ENCODE measurements around the gene HYCC2. TPM values are rescaled to one million over a fixed set of nuclear protein-coding genes. Genes with fewer than 3 reads are reported as not detected.

HYCC2 gene
- total RNA-seq, 3 donors from 2014 or later: 16.4 to 38.7 (median 24.1) TPM

DNA sequence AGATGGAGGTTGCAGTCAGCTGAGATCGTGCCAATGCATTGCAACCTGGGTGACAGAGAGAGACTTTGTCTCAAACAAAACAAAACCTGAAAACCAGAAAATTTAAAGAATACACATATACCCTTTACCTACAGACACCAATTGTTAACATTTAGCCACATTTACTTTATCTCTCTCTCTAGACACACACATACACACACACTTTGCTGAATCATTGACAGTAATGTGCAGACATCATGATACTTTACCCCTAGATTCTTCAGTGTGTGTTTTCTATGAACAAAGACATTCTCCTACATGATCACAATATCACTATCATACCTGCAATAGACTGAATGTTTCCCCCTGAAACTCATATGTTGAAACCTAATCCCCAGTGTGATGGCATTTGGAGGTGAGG lies 34.3 kb upstream of the HYCC2 start:
- DNase-seq (ENCODE audit: low spot score in 2 of 2): no peak
- TF ChIP-seq, protein P1, sequence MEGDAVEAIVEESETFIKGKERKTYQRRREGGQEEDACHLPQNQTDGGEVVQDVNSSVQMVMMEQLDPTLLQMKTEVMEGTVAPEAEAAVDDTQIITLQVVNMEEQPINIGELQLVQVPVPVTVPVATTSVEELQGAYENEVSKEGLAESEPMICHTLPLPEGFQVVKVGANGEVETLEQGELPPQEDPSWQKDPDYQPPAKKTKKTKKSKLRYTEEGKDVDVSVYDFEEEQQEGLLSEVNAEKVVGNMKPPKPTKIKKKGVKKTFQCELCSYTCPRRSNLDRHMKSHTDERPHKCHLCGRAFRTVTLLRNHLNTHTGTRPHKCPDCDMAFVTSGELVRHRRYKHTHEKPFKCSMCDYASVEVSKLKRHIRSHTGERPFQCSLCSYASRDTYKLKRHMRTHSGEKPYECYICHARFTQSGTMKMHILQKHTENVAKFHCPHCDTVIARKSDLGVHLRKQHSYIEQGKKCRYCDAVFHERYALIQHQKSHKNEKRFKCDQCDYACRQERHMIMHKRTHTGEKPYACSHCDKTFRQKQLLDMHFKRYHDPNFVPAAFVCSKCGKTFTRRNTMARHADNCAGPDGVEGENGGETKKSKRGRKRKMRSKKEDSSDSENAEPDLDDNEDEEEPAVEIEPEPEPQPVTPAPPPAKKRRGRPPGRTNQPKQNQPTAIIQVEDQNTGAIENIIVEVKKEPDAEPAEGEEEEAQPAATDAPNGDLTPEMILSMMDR (IDR thresholded peaks at IDR 0.05): no peak
- TF ChIP-seq POLR2AphosphoS5 (IDR thresholded peaks at IDR 0.05): no peak
- TF ChIP-seq POLR2A (IDR thresholded peaks at IDR 0.05): no peak

DNA sequence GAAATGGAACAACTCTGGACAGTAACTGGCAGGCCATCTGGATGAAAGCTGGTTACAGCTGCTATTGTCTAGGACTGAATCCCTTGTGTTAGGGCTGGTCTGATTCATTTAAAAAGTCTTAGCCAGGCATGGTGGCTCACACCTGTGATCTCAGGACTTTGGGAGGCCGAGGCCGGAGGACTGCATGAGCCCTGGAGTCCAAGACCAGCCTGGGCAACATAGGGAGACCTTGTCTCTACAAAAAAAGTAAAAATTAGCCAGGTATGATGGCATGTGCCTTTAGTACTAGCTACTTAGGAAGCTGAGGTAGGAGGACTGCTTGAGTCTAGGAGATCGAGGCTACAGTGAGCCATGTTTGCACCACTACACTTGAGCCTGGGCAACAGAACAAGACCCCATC lies 29.0 kb upstream of the HYCC2 start:
- TF ChIP-seq POLR2A (IDR thresholded peaks at IDR 0.05) (no peak), POLR2AphosphoS5 (IDR thresholded peaks at IDR 0.05) (no peak)
- TF ChIP-seq, protein P1 (IDR thresholded peaks at IDR 0.05): no peak
- DNase-seq (ENCODE audit: low spot score in 2 of 2): no peak

More for the DNA sequence above, 34.3 kb upstream of the HYCC2 start:
- Histone ChIP-seq H3K36me3 (no peaks in the 10 kb centered on the region), H3K4me1 (no peaks in the 10 kb centered on the region), H3K27me3 (no peaks in the 10 kb centered on the region), H3K9me3 (no peaks in the 10 kb centered on the region), H3K4me3 (no peak overlapping the region), H3K27ac (no peak overlapping the region)
- intact Hi-C loops (cut with DNase I; ENCODE audit: low total_unique reads): no loop called here

DNA sequence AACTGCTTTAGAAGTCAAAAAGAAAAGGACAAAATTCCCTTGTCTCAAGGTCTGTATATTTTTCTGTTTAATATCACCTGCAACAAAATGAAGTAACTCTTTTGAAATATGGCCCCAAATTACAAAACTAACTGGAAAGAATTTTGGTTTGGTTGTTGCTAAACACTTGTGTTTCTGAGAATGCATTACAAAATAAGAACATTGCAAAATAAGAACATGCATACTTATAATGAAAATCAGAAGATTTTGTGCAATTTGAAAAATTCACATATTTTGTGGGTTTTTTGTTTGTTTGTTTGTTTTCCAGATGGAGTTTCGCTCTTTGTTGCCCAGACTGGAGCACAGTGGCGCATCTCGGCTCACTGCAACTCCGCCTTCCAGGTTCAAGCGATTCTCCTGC lies 22.1 kb upstream of the HYCC2 start:
- no peaks in the 10 kb centered on the region for H3K36me3 ChIP-seq
- H3K4me3 ChIP-seq: no peak overlapping the region
- H3K4me1 ChIP-seq: no peaks in the 10 kb centered on the region
- H3K27ac ChIP-seq: no peak overlapping the region
- H3K27me3 ChIP-seq: no peaks in the 10 kb centered on the region
- DNase-seq (ENCODE audit: low spot score in 2 of 2): no peak
- no peaks in the 10 kb centered on the region for H3K9me3 ChIP-seq
- intact Hi-C loops (cut with DNase I; ENCODE audit: low total_unique reads): no loop called here
- TF ChIP-seq, protein P1 (IDR thresholded peaks at IDR 0.05): no peak
- TF ChIP-seq POLR2A (IDR thresholded peaks at IDR 0.05) (no peak), POLR2AphosphoS5 (IDR thresholded peaks at IDR 0.05) (no peak)

More for the DNA sequence above, 29.0 kb upstream of the HYCC2 start:
- Histone ChIP-seq H3K27me3 (no peaks in the 10 kb centered on the region), H3K4me1 (no peaks in the 10 kb centered on the region), H3K36me3 (no peaks in the 10 kb centered on the region), H3K4me3 (no peak overlapping the region), H3K27ac (no peak overlapping the region), H3K9me3 (no peaks in the 10 kb centered on the region)
- intact Hi-C loops (cut with DNase I; ENCODE audit: low total_unique reads): no loop called here

DNA sequence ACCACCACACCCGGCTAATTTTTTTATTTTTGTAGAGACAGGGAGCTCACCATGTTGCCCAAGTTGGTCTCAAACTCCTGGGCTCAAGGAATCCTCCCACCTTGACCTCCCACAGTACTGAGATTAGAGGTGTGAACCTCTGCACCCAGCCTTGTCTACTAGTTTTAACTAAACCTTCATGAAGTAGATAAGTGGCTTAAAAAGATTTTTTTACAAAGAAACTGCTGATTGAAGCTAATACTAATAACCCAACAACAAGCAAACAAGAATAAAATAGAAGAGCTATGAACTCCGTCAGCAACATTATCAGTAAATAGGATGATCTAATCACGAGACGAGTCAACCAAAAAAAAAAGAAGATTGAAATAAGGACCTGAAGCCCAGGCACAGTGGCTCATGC lies 19.1 kb upstream of the HYCC2 start:
- Histone ChIP-seq H3K4me3 (no peak overlapping the region), H3K9me3 (no peaks in the 10 kb centered on the region), H3K36me3 (no peaks in the 10 kb centered on the region), H3K27ac (no peak overlapping the region), H3K4me1 (no peaks in the 10 kb centered on the region), H3K27me3 (no peaks in the 10 kb centered on the region)
- intact Hi-C loops (cut with DNase I; ENCODE audit: low total_unique reads): no loop called here
- TF ChIP-seq, protein P1 (IDR thresholded peaks at IDR 0.05): no peak
- TF ChIP-seq POLR2AphosphoS5 (IDR thresholded peaks at IDR 0.05): no peak
- no peak for TF ChIP-seq POLR2A (IDR thresholded peaks at IDR 0.05)
- DNase-seq (ENCODE audit: low spot score in 2 of 2): no peak

DNA sequence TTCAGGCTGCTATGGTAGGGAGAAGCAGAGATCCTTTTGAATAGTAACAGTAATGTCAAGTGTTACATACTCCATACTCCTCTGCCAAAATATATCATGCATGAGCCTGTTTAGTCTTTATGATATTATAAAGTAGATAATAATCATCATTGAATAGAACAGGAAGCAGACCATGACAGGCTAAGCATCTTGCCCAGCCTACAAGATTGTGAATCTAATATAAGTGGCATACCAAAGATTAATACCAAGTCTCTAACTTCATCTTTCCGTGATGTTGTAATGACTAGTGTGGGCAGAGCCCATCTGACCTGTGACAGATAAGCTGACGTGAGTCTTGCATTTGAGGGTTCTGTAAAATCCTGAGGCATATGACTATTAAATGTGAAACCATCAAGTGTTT lies 13.4 kb upstream of the HYCC2 start:
- H3K4me3 ChIP-seq: no peak overlapping the region
- no peaks in the 10 kb centered on the region for H3K4me1 ChIP-seq
- H3K36me3 ChIP-seq: no peaks in the 10 kb centered on the region
- H3K27ac ChIP-seq: no peak overlapping the region
- no peak for DNase-seq (ENCODE audit: low spot score in 2 of 2)
- intact Hi-C loops (cut with DNase I; ENCODE audit: low total_unique reads): no loop called here
- no peaks in the 10 kb centered on the region for H3K27me3 ChIP-seq
- TF ChIP-seq POLR2AphosphoS5 (IDR thresholded peaks at IDR 0.05) (no peak), POLR2A (IDR thresholded peaks at IDR 0.05) (no peak)
- TF ChIP-seq, protein P1 (IDR thresholded peaks at IDR 0.05): no peak
- no peaks in the 10 kb centered on the region for H3K9me3 ChIP-seq

Data from breast epithelium (tissue), 4 donors.